K562 (cell line): Measurements from ENCODE around the gene WWOX. TPM values are rescaled to one million over a fixed set of nuclear protein-coding genes. Genes with fewer than 3 reads are reported as not detected.
A peak's percentile ranks its signal among the peaks of the same experiment; 100 is the strongest.

Source experiments
- ATAC-seq: fragments of 200-7000 bp; cut with Tn5 transposase; 3 replicates; pipeline ENCODE4 v1.9.1; 2020; ENCODE audit warnings: moderate library complexity
- BruUV-seq: library from RNA; stranded (reverse); fragments of 400-500 nt; replicated peaks from 2 replicates; lab custom pipeline; 2021; lab: Mats Ljungman, UMichigan
- CTCF ChIA-PET: fragments of 300-600 bp; formaldehyde crosslinking; extraction: SDS; loops from one replicate; lab custom pipeline; 2021; ENCODE audit warnings: low intra/inter-chr PET ratio; lab: Yijun Ruan, JAX
- POLR2A ChIA-PET: fragments of 300-600, 350-650 bp; sonication (Branson Sonifier 250); formaldehyde crosslinking; extraction: SDS; loops from one replicate; lab custom pipeline; 2021; ENCODE audit warnings: antibody characterized with exemption, inconsistent platforms; lab: Yijun Ruan, JAX
- DNase-seq, 4 experiments: peaks; one replicate each; pipeline versions ENCODE4 v3.0.0 to v3.0.0-alpha.2; 2011 to 2018; ENCODE audit warnings: low spot score in 3 of 4, mixed read lengths in 3 of 4; ENCODE audit errors: extremely low read depth in 1 of 4
- FAIRE-seq: peaks from 2 replicates; lab custom pipeline; 2011; peaks lifted over from hg19 to GRCh38; lab: Jason Lieb, UNC
- H2AFZ ChIP-seq: 2 replicates; pipeline ENCODE4 v1.6.0; 2011; ENCODE audit warnings: low read depth, low read length, control low read depth, inconsistent platforms
- H3K27ac ChIP-seq: fragments of 200-600 bp; 3 replicates; pipeline ENCODE4 v1.8.0; 2011; ENCODE audit warnings: low read depth, mild to moderate bottlenecking, control low read depth, inconsistent platforms, low read length, moderate library complexity, mixed read lengths; ENCODE audit errors: extremely low read depth
- H3K27me3 ChIP-seq, 2 experiments: fragments of 300-600 bp in 1 of 2; 2 replicates in 1 of 2; 3 replicates in 1 of 2; pipeline versions ENCODE4 v1.6.0 to v1.8.0; 2011; ENCODE audit warnings: inconsistent platforms in 2 of 2, low read length in 2 of 2, mild to moderate bottlenecking in 1 of 2, mixed read lengths in 1 of 2, moderate library complexity in 1 of 2; ENCODE audit not compliant: control insufficient read depth in 2 of 2, insufficient read depth in 2 of 2
- H3K36me3 ChIP-seq: fragments of 300-600 bp; 3 replicates; pipeline ENCODE4 v1.8.0; 2011; ENCODE audit warnings: mild to moderate bottlenecking, low read length, inconsistent platforms; ENCODE audit not compliant: control insufficient read depth, insufficient read depth
- H3K4me1 ChIP-seq, 2 experiments: fragments of 200-600 bp in 1 of 2; replicated peaks in 1 of 2; 2 replicates in 1 of 2; 3 replicates in 1 of 2; pipeline versions ENCODE4 v1.5.1 to v1.8.0; 2011; ENCODE audit warnings: inconsistent platforms in 2 of 2, low read length in 2 of 2, mild to moderate bottlenecking in 1 of 2, mixed read lengths in 1 of 2, moderate library complexity in 1 of 2; ENCODE audit not compliant: control insufficient read depth in 2 of 2, insufficient read depth in 2 of 2
- H3K4me2 ChIP-seq: 2 replicates; pipeline ENCODE4 v1.6.1; 2011; ENCODE audit warnings: low read length, control low read depth, inconsistent platforms, mixed read lengths; ENCODE audit not compliant: insufficient read depth
- H3K4me3 ChIP-seq: fragments of 200-600 bp; sonication (generic), shearing (Covaris generic); 2 replicates; pipeline ENCODE4 v1.5.1; 2016; ENCODE audit warnings: control low read depth, inconsistent platforms
- H3K79me2 ChIP-seq: fragments of 200-600 bp; 3 replicates; pipeline ENCODE4 v1.8.0; 2011; ENCODE audit warnings: low read length, inconsistent platforms; ENCODE audit not compliant: control insufficient read depth, insufficient read depth
- H3K9ac ChIP-seq, 2 experiments: 2 replicates each; pipeline versions ENCODE4 v1.6.0 to v1.6.1; 2011; ENCODE audit warnings: low read depth in 2 of 2, low read length in 2 of 2, control low read depth in 1 of 2, inconsistent platforms in 1 of 2, mild to moderate bottlenecking in 1 of 2, mixed read lengths in 1 of 2; ENCODE audit not compliant: insufficient read depth in 1 of 2
- H3K9me1 ChIP-seq: one replicate; pipeline ENCODE4 v1.6.0; 2011; ENCODE audit warnings: inconsistent platforms, mild to moderate bottlenecking, low read length, moderate library complexity; ENCODE audit not compliant: control insufficient read depth, insufficient read depth
- H3K9me3 ChIP-seq: replicated peaks from 2 replicates; pipeline ENCODE4 v1.5.1; 2011; ENCODE audit warnings: low read depth, low read length, inconsistent platforms; ENCODE audit not compliant: control insufficient read depth, insufficient read depth
- H4K20me1 ChIP-seq: replicated peaks from 2 replicates; pipeline ENCODE4 v1.6.1; 2011; ENCODE audit warnings: low read length, inconsistent platforms, mixed read lengths; ENCODE audit not compliant: control insufficient read depth, insufficient read depth
- CREM ChIP-seq: IDR thresholded peaks from 2 replicates; pipeline ENCODE4 v1.6.1; 2014; ENCODE audit warnings: antibody characterized with exemption, low read depth
- CTCF ChIP-seq, 3 experiments: IDR thresholded peaks in 2 of 3; conservative IDR thresholded peaks in 1 of 3; 2 replicates each; pipeline ENCODE4 v1.5.1; 2011 to 2012; ENCODE audit warnings: low read length in 3 of 3, mild to moderate bottlenecking in 3 of 3, control low read depth in 2 of 3, improper control_type of control experiment in 1 of 3, inconsistent platforms in 1 of 3, low read depth in 1 of 3, mixed read lengths in 1 of 3, moderate library complexity in 1 of 3; ENCODE audit not compliant: insufficient read depth in 2 of 3
- JUNB ChIP-seq: fragments of 450-650 bp; formaldehyde crosslinking; conservative IDR thresholded peaks from 2 replicates; pipeline ENCODE4 v1.4.0; 2020; ENCODE audit warnings: mild to moderate bottlenecking
- NCOA2 ChIP-seq, 2 experiments: fragments of 450-650 bp; IDR thresholded peaks; 2 replicates each; pipeline ENCODE4 v1.6.1; 2018; ENCODE audit warnings: mild to moderate bottlenecking in 2 of 2, moderate library complexity in 1 of 2; ENCODE audit not compliant: partially characterized antibody in 2 of 2
- PHF8 ChIP-seq: fragments of 200-600 bp; sonication (generic); IDR thresholded peaks from 2 replicates; pipeline ENCODE4 v1.6.1; 2012; ENCODE audit warnings: mixed run types, mild to moderate bottlenecking, inconsistent platforms, low read length, moderate library complexity, borderline replicate concordance
- POLR3A ChIP-seq: IDR thresholded peaks from 2 replicates; pipeline ENCODE4 v1.6.1; 2011; ENCODE audit warnings: borderline replicate concordance, mild to moderate bottlenecking, moderate library complexity; ENCODE audit not compliant: insufficient read length, insufficient read depth; ENCODE audit errors: extremely low read depth
- ZNF431 ChIP-seq: sonication (generic); formaldehyde crosslinking; IDR thresholded peaks from 2 replicates; pipeline ENCODE4 v1.8.0; 2022; ENCODE audit warnings: mild to moderate bottlenecking, missing genetic modification reagents
- WGBS: fragments of 100-300 bp; shearing (Covaris generic); methylation state at CpG from one replicate; pipeline ENCODE4 v1.1.6; 2016; ENCODE audit warnings: low coverage, mixed read lengths; ENCODE audit not compliant: insufficient coverage; ENCODE audit errors: missing lambda C conversion rate; 5-methylcytosine and 5-hydroxymethylcytosine counted together
- in situ Hi-C: fragments of 300-500 bp; cut with MboI; formaldehyde crosslinking; loops from 4 replicates; pipeline ENCODE4 v1.15.0; 2018; ENCODE audit warnings: inconsistent platforms, mixed read lengths
- intact Hi-C: fragments of 100-400 bp; cut with micrococcal nuclease; formaldehyde crosslinking; loops from 2 replicates; pipeline ENCODE4 v1.14.2; 2022
- polyA plus RNA-seq, 8 experiments: library from polyadenylated mRNA; depleted of rRNA in 4 of 8; stranded (reverse) in 5 of 8; unstranded in 3 of 8; fragments of >200 nt; fragmentation: Nextera tagmentation in 2 of 8; fragmentation: Illumina TruSeq in 1 of 8; extraction: Ambion mirVana in 2 of 8; extraction: Trizol in 1 of 8; gene quantifications; 2 replicates each; pipeline versions ENCODE4 v1.2.1 to v1.2.3, GENCODE V29; 2011 to 2014; ENCODE audit warnings: inconsistent platforms in 1 of 8, missing spikeins in 1 of 8
- total RNA-seq, 7 experiments: library from RNA; depleted of rRNA in 6 of 7; stranded (reverse); fragments of >200 nt in 6 of 7; fragmentation: Illumina TruSeq in 2 of 7; extraction: Trizol in 2 of 7; gene quantifications; 2 replicates each; pipeline versions ENCODE4 v1.2.1 to v1.2.3, GENCODE V29; 2011 to 2021; ENCODE audit warnings: low replicate concordance in 1 of 7

Gene WWOX
- total and polyA plus RNA-seq, 9 of the 15 experiments (the other 6 are each of a cell fraction or from before 2014, with no cell fraction given): 1.6 to 22.7 (median 8.1) TPM

- no peaks in the 10 kb centered on the region for H3K9me3 ChIP-seq
- peaks cover 8 to 9% of the 10 kb centered on the region in 2 experiments; a peak in 3 of 5 replicates for H3K27me3 ChIP-seq
- DNase-seq (no peak), FAIRE-seq (no peak), ATAC-seq (no peak)
- no peaks in the 10 kb centered on the region for H3K79me2 ChIP-seq
- no peak overlapping the region for H2AFZ ChIP-seq
- TF ChIP-seq PHF8 (no peak), CREM (no peak), POLR3A (no peak), NCOA2 (IDR thresholded peaks at IDR 0.05; ENCODE audit: partially characterized antibody in 2 of 2) (no peak), JUNB (CRISPR knock-in tag) (no peak)
- CTCF ChIA-PET: no interaction called here
- in situ Hi-C loops (no loop called here), intact Hi-C loops (no loop called here)
- H3K27ac ChIP-seq: no peak overlapping the region
- no peaks in the 10 kb centered on the region for H3K36me3 ChIP-seq
- H3K4me3 ChIP-seq: no peak overlapping the region
- no peak overlapping the region for H3K4me2 ChIP-seq
- no peaks in the 10 kb centered on the region for H4K20me1 ChIP-seq
- no peaks in the 10 kb centered on the region for H3K4me1 ChIP-seq
- H3K9ac ChIP-seq: no peak overlapping the region
- under 1% methylated on average over 7 of the region's 7 CpGs for WGBS
- no TSS peak for BruUV-seq
- POLR2A ChIA-PET: interaction anchor here (0.7 kb wide), 1 partner anchor 710 kb away, joined by 3 read pairs; no protein-coding TSS in a partner anchor
- H3K9me1 ChIP-seq: no peaks in the 10 kb centered on the region
Measured at GRCh38 chr16:78476615-78477014, 377.2 kb downstream of the WWOX start.

GRCh38 chr16:78478267-78478861 lies 378.9 kb downstream of the WWOX start:
- peak in 3 of 4 experiments; percentile 6 to 27 (median 15) for DNase-seq
- no peak overlapping the region for H2AFZ ChIP-seq
- no peaks in the 10 kb centered on the region for H3K4me1 ChIP-seq
- CTCF ChIA-PET: no interaction called here
- H3K27me3 ChIP-seq: peaks cover 7 to 8% of the 10 kb centered on the region in 2 experiments; a peak in 3 of 5 replicates
- no peaks in the 10 kb centered on the region for H3K36me3 ChIP-seq
- TF ChIP-seq CTCF (IDR thresholded peaks at IDR 0.05 in 2 of 3, conservative IDR thresholded peaks at IDR 0.05 in 1 of 3; ENCODE audit: insufficient read depth in 2 of 3, low read depth in 1 of 3, low read length in 3 of 3) (0 out of 6 replicates have a peak, but pooled peaks of 2 of the 3 experiments have one; percentile 6 to 33), ZNF431 (CRISPR knock-in tag) (no peak)
- TF ChIP-seq, all 486 proteins: peak for 1
- Histone ChIP-seq H3K27ac (no peak overlapping the region), H3K79me2 (no peaks in the 10 kb centered on the region), H3K9me1 (no peaks in the 10 kb centered on the region), H3K4me3 (no peak overlapping the region), H3K9me3 (no peaks in the 10 kb centered on the region), H4K20me1 (no peaks in the 10 kb centered on the region), H3K4me2 (no peak overlapping the region), H3K9ac (no peak overlapping the region)
- ATAC-seq (peak; percentile 59; the same call in 2 of the 3 replicates), FAIRE-seq (no peak)
- in situ Hi-C loops (no loop called here), intact Hi-C loops (no loop called here)
- no TSS peak for BruUV-seq
- POLR2A ChIA-PET: interaction anchor here (0.7 to 1.4 kb wide), 3 partner anchors 10 to 179 kb away, joined by 3 to 4 read pairs (median 3); no protein-coding TSS in a partner anchor
- 9% methylated on average over 7 of the region's 7 CpGs for WGBS
